Omental fat pad (tissue), 4 donors: Measurements from ENCODE around the gene TMEM213. TPM values are rescaled to one million over a fixed set of nuclear protein-coding genes. Genes with fewer than 3 reads are reported as not detected.

Experiments
- ATAC-seq: fragments of 150-250 bp; one replicate; pipeline ENCODE4 v1.9.1; 2016; ENCODE audit warnings: mild to moderate bottlenecking, moderate library complexity; ENCODE audit not compliant: low FRiP score
- DNase-seq: peaks from one replicate; pipeline ENCODE4 v3.0.0-alpha.2; 2019; ENCODE audit warnings: low spot score
- total RNA-seq, 4 donors: library from RNA; depleted of rRNA; stranded (reverse); fragments of >200 nt; gene quantifications; one replicate each; pipeline ENCODE4 v1.1.0, GENCODE V29; 2016
- TF ChIP-seq, protein P1 (sequence below), 3 donors: fragments of 450-650 bp; IDR thresholded peaks; one replicate each; pipeline ENCODE4 v1.5.1; 2016 to 2017; ENCODE audit warnings: antibody characterized with exemption in 3 of 3, mild to moderate bottlenecking in 3 of 3, moderate library complexity in 2 of 3

Gene TMEM213
- total RNA-seq, 4 donors from 2014 or later, result not detected

DNA sequence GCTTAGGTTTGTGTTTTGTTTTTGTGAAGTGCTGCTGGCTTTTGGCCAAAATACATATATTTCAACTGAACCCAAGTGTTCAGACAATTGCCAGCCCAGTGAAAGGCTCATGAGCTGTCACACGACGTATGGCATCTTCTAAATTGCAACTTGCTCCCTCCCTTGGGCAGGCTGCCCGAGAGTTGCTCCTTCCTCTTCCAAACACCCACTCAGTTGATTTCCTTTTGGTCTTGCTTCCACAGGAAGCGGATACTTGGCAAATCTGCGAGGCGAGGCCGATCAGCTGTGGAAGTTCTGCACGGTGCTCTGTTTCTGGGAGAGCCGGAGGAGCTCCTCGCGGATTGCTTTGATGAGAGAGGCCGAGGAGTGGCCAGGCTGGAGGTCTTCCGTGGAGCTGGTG lies 39.8 kb downstream of the TMEM213 start:
- no peak for DNase-seq
- TF ChIP-seq, protein P1, sequence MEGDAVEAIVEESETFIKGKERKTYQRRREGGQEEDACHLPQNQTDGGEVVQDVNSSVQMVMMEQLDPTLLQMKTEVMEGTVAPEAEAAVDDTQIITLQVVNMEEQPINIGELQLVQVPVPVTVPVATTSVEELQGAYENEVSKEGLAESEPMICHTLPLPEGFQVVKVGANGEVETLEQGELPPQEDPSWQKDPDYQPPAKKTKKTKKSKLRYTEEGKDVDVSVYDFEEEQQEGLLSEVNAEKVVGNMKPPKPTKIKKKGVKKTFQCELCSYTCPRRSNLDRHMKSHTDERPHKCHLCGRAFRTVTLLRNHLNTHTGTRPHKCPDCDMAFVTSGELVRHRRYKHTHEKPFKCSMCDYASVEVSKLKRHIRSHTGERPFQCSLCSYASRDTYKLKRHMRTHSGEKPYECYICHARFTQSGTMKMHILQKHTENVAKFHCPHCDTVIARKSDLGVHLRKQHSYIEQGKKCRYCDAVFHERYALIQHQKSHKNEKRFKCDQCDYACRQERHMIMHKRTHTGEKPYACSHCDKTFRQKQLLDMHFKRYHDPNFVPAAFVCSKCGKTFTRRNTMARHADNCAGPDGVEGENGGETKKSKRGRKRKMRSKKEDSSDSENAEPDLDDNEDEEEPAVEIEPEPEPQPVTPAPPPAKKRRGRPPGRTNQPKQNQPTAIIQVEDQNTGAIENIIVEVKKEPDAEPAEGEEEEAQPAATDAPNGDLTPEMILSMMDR (IDR thresholded peaks at IDR 0.05), result no peak
- ATAC-seq, result no peak

DNA sequence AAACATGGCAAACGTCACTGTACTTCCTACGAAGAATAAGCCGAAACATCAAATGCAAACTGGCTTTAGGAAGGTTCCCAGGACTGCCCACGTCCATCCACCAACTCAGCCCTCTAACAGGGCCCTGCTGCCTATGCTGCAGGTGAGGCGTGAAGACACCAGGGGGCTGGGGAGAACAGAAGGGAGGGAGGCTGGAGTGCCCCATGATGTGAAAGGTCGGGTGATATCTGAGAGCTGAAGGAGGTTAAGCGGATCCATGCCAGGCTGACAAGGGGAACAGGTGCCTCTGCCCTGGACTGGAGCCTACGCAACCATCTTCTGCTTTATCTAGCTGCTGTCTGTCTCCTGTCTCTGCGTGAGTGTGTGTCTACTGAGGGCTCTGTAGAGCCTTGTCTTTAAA lies 40.4 kb downstream of the TMEM213 start:
- ATAC-seq, result no peak
- DNase-seq, result no peak
- TF ChIP-seq, protein P1 (IDR thresholded peaks at IDR 0.05), result no peak

DNA sequence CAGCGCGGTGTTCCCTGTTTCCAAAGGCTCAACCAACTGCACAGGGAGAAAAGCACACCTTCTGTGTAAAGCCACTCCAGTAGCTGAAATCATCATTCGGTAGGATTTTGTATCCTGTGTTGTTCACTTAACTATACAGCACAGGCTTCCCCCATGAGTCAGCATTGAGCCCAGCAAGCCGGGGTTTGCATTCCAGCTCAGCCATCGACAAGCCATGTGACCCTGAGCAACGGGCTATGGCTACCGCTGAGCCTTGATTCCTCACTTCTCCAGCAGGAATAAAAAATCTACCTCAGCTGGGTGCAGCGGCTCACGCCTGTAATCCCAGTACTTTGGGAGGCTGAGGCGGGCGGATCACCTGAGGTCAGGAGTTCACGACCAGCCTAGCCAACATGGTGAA lies 44.3 kb downstream of the TMEM213 start:
- DNase-seq (no peak), ATAC-seq (no peak)
- TF ChIP-seq, protein P1 (IDR thresholded peaks at IDR 0.05), result no peak

DNA sequence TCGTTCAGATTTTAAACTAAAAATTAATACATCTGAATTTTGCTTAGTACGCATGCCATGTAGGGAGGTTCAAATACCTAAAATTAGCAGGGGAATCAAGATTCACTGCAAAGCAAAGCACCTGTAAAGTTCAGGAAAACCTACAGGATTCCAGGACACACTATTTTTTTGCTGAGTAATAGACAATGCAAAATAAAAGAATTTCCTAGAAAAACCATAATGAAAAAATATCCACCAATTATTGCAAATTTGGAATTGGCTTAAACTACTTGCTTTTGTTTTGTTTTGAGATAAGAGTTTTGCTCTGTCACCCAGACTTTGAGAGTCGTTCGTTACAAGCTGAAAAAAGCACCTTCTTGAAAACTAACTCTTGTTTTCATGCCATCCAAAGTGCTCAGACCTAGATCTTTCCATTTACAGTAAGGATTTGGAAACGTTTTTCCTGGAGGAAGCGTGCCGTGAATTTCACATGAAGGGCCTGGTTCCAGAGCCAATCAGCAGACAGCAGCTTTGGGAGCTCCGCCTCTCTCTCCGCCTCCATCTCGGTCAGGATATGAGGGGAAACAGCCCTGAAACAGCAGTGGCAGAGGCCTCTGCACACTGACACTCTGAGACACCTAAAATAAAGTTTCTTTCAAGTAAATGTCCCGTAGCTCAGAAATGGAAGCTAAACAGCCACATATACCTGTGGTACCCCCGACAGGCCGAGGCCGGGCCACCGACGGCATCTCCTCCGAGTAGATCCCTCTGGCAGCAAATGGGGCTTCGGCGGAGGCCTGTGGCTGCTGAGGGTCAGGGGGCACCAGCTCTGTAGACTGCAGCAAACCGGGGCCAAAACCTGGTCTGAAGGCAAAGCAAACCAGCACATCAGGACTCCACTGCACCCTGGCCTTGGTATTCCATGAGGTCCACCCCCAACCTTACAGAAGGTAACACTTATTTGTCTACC lies 46.1 kb downstream of the TMEM213 start:
- no peak for DNase-seq
- TF ChIP-seq, protein P1 (IDR thresholded peaks at IDR 0.05), result no peak
- ATAC-seq, result no peak

DNA sequence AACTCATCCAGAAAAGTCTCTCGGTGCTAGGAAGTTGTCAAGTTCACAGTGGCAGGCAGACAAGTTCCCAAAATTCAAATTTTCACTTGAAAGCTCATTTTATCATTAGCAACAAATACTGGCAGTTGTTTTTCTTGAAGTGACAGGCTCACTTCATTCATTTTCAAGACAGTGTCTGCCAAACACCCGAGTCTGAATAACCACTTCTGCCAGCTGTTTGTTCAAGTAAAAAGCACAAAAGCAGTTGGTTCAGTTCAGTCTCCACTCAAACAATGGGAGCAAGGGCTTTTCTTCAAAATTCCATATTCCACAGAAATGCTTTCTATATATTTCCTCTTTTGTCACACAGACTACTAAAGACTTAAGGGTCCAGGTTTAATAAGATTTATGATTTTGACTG lies 47.9 kb downstream of the TMEM213 start:
- DNase-seq, result no peak
- TF ChIP-seq, protein P1 (IDR thresholded peaks at IDR 0.05), result no peak
- no peak for ATAC-seq

DNA sequence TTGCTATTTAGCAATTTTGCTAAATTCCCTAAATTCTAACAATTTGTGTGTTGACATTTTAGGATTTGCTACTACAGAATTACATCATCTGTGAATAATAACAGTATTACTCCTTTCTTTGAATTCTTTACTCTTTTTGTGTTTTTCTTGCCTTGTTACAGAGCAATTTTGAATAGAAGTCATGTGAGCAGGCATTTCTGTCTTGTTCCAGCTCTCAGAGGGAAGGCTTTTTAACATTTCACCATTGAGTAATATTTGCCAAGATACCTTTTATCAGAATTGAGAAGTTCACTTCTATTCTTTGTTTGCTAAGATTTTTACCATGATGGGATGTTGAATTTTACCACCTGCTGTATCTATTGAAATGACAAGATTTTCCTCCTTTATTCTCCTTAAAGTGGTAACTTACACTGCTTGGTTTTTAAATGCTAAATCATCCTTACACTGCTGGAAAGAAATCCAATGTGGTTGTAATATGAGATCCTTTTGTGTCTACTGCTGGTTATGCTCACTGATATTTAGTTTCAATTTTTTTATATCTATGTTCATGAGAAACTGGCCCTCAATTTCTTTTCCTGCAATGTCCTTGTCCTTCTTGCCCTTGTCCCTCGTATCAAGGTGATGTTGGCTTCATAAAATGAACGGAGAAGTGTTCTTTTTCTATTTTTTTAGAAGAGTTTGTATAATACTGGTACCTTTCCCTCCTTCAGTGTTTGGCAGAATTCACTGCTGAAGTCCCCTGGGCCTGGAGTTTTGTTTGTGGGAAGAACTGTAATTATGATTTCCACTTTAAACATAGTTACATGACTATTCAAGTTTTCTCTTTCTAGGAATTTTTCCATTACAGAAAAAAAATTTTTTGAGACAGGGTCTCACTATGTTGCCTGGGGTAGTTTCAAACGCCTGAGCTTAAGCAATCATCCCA lies 50.5 kb downstream of the TMEM213 start:
- ATAC-seq (no peak), DNase-seq (no peak)
- TF ChIP-seq, protein P1 (IDR thresholded peaks at IDR 0.05), result no peak
